Central memory CD8-positive, alpha-beta T cell (primary cell): ENCODE results near the gene RPS4Y1.
"Not testable (repeated sequence)": the region's sequence is repeated elsewhere in the genome, so short reads cannot be mapped to it uniquely, and the experiment has no call there.

Experiments
- ATAC-seq: fragments of 150-1000 bp; cut with Tn5 transposase; replicated peaks from 2 replicates; pipeline ENCODE4 v1.10.0; 2022; ENCODE audit warnings: mild to moderate bottlenecking, moderate FRiP score, moderate number of reproducible peaks; ENCODE audit not compliant: poor library complexity, severe bottlenecking; ENCODE audit errors: extremely low read depth
- DNase-seq, 2 donors: peaks; one replicate each; pipeline ENCODE4 v3.0.0; 2021; ENCODE audit warnings: low spot score in 2 of 2
- H3K27ac Mint-ChIP-seq: one replicate; pipeline ENCODE4 v1.8.0; 2022; ENCODE audit warnings: low read depth, mild to moderate bottlenecking, moderate library complexity, mixed read lengths
- H3K27me3 Mint-ChIP-seq: one replicate; pipeline ENCODE4 v1.8.0; 2022; ENCODE audit warnings: mixed read lengths
- H3K36me3 Mint-ChIP-seq: one replicate; pipeline ENCODE4 v1.8.0; 2022; ENCODE audit warnings: mild to moderate bottlenecking, moderate library complexity, mixed read lengths; ENCODE audit not compliant: insufficient read depth
- H3K4me1 Mint-ChIP-seq: one replicate; pipeline ENCODE4 v1.8.0; 2022; ENCODE audit warnings: mixed read lengths
- H3K4me3 Mint-ChIP-seq: one replicate; pipeline ENCODE4 v1.8.0; 2022; ENCODE audit warnings: mild to moderate bottlenecking, moderate library complexity, mixed read lengths
- H3K9me3 Mint-ChIP-seq: one replicate; pipeline ENCODE4 v1.8.0; 2022; ENCODE audit warnings: mixed read lengths

The RPS4Y1 gene

DNA sequence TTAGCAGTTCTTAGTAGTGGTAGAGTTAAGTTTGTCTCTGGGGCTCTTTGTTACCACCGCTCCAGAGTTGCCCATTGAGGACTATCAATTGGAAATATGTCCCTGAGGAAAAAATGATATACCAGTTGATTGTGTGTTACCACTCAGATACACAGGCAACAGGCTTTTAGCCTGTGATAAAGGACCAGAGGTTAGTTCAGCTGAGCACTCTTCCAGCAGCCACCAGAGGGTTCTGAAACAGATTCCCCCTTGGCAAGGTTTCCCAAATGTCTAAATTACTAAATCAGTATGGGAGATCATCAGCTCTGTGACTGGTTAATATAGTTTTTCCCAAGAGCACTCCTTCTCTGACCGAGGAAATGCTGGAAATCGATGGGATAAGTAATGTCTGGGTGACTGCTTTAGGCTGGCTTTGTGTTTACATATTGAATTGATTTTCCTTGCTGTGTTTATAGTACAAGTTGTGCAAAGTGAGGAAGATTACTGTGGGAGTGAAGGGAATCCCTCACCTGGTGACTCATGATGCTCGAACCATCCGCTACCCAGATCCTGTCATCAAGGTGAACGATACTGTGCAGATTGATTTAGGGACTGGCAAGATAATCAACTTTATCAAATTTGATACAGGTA, 12.9 kb downstream of the RPS4Y1 start:
- no peaks in the 10 kb centered on the region for H3K27me3 Mint-ChIP-seq
- H3K27ac Mint-ChIP-seq, result no peak overlapping the region
- H3K9me3 Mint-ChIP-seq, result no peaks in the 10 kb centered on the region
- ATAC-seq, result no peak
- peaks cover 71% of the 10 kb centered on the region for H3K4me1 Mint-ChIP-seq
- DNase-seq, result no peak
- peaks cover 86% of the 10 kb centered on the region for H3K36me3 Mint-ChIP-seq
- H3K4me3 Mint-ChIP-seq, result no peak overlapping the region

DNA sequence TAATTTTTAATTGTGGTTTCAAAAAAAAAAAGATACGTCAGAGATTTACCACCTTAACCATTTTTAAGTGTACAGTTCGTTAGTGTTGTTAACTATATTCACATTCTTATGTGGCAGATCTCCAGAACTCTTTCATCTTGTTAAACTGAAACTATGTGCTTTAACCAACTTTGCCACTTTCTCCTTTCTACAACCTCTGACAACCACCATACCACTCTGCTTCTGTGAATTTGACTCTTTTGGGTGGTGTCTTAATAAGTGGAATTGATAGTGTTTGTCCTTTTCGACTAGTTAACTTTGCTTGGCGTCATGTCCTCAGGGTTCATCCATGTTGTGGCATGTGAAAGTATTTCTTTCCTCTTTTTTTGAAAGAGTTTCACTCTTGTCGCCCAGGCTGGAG, 15.7 kb downstream of the RPS4Y1 start:
- peak overlapping the region; percentile 41 for H3K27ac Mint-ChIP-seq
- ATAC-seq, result peak; percentile 82
- no peak for DNase-seq
- H3K27me3 Mint-ChIP-seq, result no peaks in the 10 kb centered on the region
- H3K4me1 Mint-ChIP-seq, result peaks cover 81% of the 10 kb centered on the region
- peaks cover 94% of the 10 kb centered on the region for H3K36me3 Mint-ChIP-seq
- peak overlapping the region; percentile 36 for H3K4me3 Mint-ChIP-seq
- H3K9me3 Mint-ChIP-seq, result no peaks in the 10 kb centered on the region

DNA sequence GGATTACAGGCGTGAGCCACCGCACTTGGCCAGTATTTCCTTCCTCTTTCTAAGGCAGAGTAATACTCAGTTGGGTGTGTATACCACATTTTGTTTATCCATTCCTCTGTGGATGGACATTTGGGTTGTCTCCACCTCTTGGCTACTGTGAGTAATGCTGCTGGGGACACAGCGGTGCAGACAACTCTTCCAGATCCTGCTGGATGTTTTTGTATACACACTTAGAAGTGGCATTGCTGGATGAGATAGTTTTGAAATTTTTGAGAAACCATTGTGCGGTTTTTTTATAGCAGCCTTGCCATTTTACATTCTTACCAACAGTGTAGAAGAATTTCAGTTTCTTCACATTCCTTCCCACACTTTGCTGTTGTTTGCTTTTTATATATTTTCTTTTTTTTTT, 16.3 kb downstream of the RPS4Y1 start:
- Mint-ChIP-seq H3K27ac (peak overlapping the region; percentile 41), H3K27me3 (no peaks in the 10 kb centered on the region)

GRCh38 chrY:2859782-2860181, 18.4 kb downstream of the RPS4Y1 start:
- Mint-ChIP-seq H3K27me3 (no peaks in the 10 kb centered on the region), H3K9me3 (no peaks in the 10 kb centered on the region), H3K4me3 (no peak overlapping the region), H3K36me3 (peaks cover 93% of the 10 kb centered on the region), H3K27ac (no peak overlapping the region), H3K4me1 (peaks cover 76% of the 10 kb centered on the region)
- no peak for ATAC-seq
- DNase-seq, result no peak

More for the DNA sequence above, 16.3 kb downstream of the RPS4Y1 start:
- peaks cover 81% of the 10 kb centered on the region for H3K4me1 Mint-ChIP-seq
- H3K4me3 Mint-ChIP-seq, result peak overlapping the region; percentile 23
- peaks cover 95% of the 10 kb centered on the region for H3K36me3 Mint-ChIP-seq
- H3K9me3 Mint-ChIP-seq, result no peaks in the 10 kb centered on the region
- ATAC-seq (no peak), DNase-seq (no peak)

- peaks cover 93% of the 10 kb centered on the region for H3K36me3 Mint-ChIP-seq
- H3K4me1 Mint-ChIP-seq, result peaks cover 74% of the 10 kb centered on the region
- no peak for ATAC-seq
Observed at GRCh38 chrY:2860511-2860910, 19.1 kb downstream of the RPS4Y1 start.

GRCh38 chrY:2866581-2866980, 25.2 kb downstream of the RPS4Y1 start:
- H3K36me3 Mint-ChIP-seq, result peaks cover 62% of the 10 kb centered on the region
- no peak for DNase-seq
- H3K27me3 Mint-ChIP-seq, result no peaks in the 10 kb centered on the region

More at GRCh38 chrY:2860511-2860910, 19.1 kb downstream of the RPS4Y1 start:
- Mint-ChIP-seq H3K9me3 (no peaks in the 10 kb centered on the region), H3K4me3 (no peak overlapping the region), H3K27me3 (no peaks in the 10 kb centered on the region), H3K27ac (peak overlapping the region; percentile 54)
- no peak for DNase-seq

DNA sequence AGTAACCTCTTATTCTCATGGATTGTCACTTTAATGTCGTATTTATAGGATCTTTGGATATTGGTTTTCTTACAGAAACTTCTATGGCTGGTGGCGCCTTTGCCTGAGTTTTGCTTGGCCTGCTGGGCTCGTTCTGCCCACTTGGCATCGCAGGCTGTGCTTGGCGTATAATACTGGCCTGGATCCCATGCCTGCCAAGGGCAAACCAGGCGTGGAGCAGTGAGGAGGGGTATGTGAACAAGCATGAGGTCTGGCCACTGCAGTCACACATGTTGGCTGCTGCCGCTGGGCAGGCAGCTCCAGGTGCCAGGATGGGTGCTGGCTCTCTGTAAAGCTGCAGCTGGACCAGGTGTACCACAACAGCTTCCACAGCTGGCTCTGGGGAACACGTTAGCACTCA, 26.1 kb downstream of the RPS4Y1 start:
- no peak for ATAC-seq
- peaks cover 53% of the 10 kb centered on the region for H3K36me3 Mint-ChIP-seq
- no peak for DNase-seq
- no peak overlapping the region for H3K4me3 Mint-ChIP-seq
- peaks cover 14% of the 10 kb centered on the region for H3K4me1 Mint-ChIP-seq
- H3K27me3 Mint-ChIP-seq, result no peaks in the 10 kb centered on the region
- peak overlapping the region; percentile 90 for H3K27ac Mint-ChIP-seq
- H3K9me3 Mint-ChIP-seq, result no peaks in the 10 kb centered on the region

More at GRCh38 chrY:2866581-2866980, 25.2 kb downstream of the RPS4Y1 start:
- no peak overlapping the region for H3K4me3 Mint-ChIP-seq
- H3K4me1 Mint-ChIP-seq, result peaks cover 19% of the 10 kb centered on the region
- H3K27ac Mint-ChIP-seq, result no peak overlapping the region
- no peaks in the 10 kb centered on the region for H3K9me3 Mint-ChIP-seq
- ATAC-seq, result no peak

DNA sequence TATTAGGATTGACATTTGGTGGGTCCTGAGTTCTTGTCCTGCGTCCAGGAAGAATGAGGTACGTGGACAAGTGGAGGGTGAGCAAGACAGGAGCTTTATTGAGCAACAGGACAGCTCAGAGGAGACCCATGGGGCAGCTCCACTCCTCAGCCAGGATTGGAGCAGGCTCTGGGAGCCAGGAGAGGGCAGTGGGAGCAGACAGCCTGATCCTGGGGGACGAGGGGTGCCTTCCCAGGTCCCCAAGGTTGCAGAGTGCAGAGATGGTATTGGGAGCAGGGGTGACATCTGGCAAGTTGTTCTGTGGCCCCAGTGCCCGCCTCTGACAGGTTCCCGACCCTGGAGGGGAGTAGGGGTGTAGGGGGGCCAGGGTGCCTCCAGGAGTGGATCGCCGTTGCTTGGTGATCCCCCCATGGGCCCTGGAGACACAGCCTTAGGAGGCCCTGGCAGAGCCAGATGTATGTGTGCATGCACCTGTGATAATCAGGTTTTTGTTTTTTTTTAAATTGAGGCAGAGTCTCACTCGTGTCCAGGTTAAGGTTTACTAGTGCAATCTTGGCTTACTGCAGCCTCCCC, 26.7 kb downstream of the RPS4Y1 start:
- H3K9me3 Mint-ChIP-seq, result no peaks in the 10 kb centered on the region
- peak overlapping the region; percentile 90 for H3K27ac Mint-ChIP-seq
- H3K36me3 Mint-ChIP-seq, result peaks cover 46% of the 10 kb centered on the region
- no peak overlapping the region for H3K4me3 Mint-ChIP-seq
- no peaks in the 10 kb centered on the region for H3K27me3 Mint-ChIP-seq
- H3K4me1 Mint-ChIP-seq, result peaks cover 10% of the 10 kb centered on the region
- ATAC-seq (no peak), DNase-seq (no peak)

DNA sequence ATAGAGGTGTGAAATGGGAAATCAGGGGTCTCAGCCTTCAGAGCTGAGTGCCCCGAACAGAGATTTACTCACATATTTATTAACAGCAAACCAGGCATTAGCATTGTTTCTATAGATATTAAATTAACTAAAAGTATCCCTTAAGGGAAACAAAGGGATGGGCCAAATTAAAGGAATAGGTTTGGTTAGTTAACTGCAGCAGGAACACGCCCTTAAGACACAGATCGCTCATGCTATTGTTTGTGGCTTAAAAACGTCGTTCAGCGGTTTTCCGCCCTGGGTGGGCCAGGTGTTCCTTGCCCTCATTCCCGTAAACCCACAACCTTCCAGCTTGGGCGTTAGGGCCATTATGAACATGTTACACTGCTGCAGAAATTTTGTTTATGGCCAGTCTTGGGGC, 30.8 kb downstream of the RPS4Y1 start:
- H3K27ac Mint-ChIP-seq, H3K9me3 Mint-ChIP-seq, H3K4me3 Mint-ChIP-seq, H3K27me3 Mint-ChIP-seq, ATAC-seq, H3K4me1 Mint-ChIP-seq, DNase-seq: not testable (repeated sequence)
- peaks cover 11% of the 10 kb centered on the region for H3K36me3 Mint-ChIP-seq

- H3K9me3 Mint-ChIP-seq, result peaks cover 5% of the 10 kb centered on the region
- ATAC-seq (no peak), DNase-seq (no peak)
- H3K27me3 Mint-ChIP-seq, result no peaks in the 10 kb centered on the region
- no peak overlapping the region for H3K4me3 Mint-ChIP-seq
- no peak overlapping the region for H3K27ac Mint-ChIP-seq
- H3K36me3 Mint-ChIP-seq, result peaks cover 7% of the 10 kb centered on the region
- H3K4me1 Mint-ChIP-seq, result no peaks in the 10 kb centered on the region
Observed at GRCh38 chrY:2874211-2874610, 32.8 kb downstream of the RPS4Y1 start.

- Mint-ChIP-seq H3K4me1 (peaks cover 20% of the 10 kb centered on the region), H3K36me3 (peaks cover 5% of the 10 kb centered on the region), H3K27me3 (no peaks in the 10 kb centered on the region), H3K4me3 (no peak overlapping the region), H3K27ac (no peak overlapping the region), H3K9me3 (no peaks in the 10 kb centered on the region)
- ATAC-seq (no peak), DNase-seq (no peak)
Observed at GRCh38 chrY:2883561-2883960, 42.2 kb downstream of the RPS4Y1 start.

DNA sequence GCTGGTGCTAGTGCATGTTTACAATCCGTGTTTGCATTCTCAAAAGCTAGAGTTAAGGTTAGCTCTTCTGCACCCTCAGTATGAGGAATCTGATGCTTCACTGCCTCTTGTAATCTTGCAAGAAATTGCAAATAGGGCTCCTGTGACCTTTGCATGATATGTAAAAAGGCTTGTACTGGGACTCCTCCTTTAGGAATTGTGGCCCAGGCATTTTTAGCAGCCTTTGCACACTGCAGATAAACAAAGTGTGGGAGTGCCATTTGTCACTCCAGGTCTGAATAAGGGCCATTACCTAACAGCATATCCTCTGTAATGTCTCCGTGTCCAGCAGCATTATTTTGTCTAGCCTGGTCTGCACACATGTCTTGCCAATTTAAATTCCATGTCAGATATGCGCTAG, 44.5 kb downstream of the RPS4Y1 start:
- Mint-ChIP-seq H3K36me3 (peaks cover 5% of the 10 kb centered on the region), H3K27me3 (no peaks in the 10 kb centered on the region), H3K27ac (no peak overlapping the region), H3K4me3 (no peak overlapping the region), H3K9me3 (no peaks in the 10 kb centered on the region), H3K4me1 (peaks cover 21% of the 10 kb centered on the region)
- ATAC-seq (no peak), DNase-seq (no peak)

- H3K4me1 Mint-ChIP-seq, result peaks cover 21% of the 10 kb centered on the region
- peak overlapping the region; percentile 91 for H3K27ac Mint-ChIP-seq
- H3K4me3 Mint-ChIP-seq, result peak overlapping the region; percentile 46
- DNase-seq (peak in 1 of 2 donors; percentile 16), ATAC-seq (peak; percentile 77)
- H3K36me3 Mint-ChIP-seq, result peaks cover 5% of the 10 kb centered on the region
- H3K9me3 Mint-ChIP-seq, result no peaks in the 10 kb centered on the region
- no peaks in the 10 kb centered on the region for H3K27me3 Mint-ChIP-seq
Observed at GRCh38 chrY:2887386-2887785, 46.0 kb downstream of the RPS4Y1 start.
